IPS-15b (cell line): ENCODE measurements around the gene PPP2R2C.

ENCODE experiments used
- H3K27me3 ChIP-seq: one replicate; pipeline ENCODE4 v1.6.1; 2013; ENCODE audit warnings: low read length; ENCODE audit not compliant: control insufficient read depth, insufficient read depth
- H3K36me3 ChIP-seq: one replicate; pipeline ENCODE4 v1.6.1; 2013; ENCODE audit warnings: low read length; ENCODE audit not compliant: control insufficient read depth, insufficient read depth
- H3K4me1 ChIP-seq: one replicate; pipeline ENCODE4 v1.6.1; 2013; ENCODE audit warnings: mild to moderate bottlenecking, low read length; ENCODE audit not compliant: control insufficient read depth, insufficient read depth
- H3K4me3 ChIP-seq: one replicate; pipeline ENCODE4 v1.5.1; 2013; ENCODE audit warnings: low read depth, low read length
- H3K9ac ChIP-seq: one replicate; pipeline ENCODE4 v1.6.1; 2013; ENCODE audit warnings: low read depth, mild to moderate bottlenecking, low read length
- H3K9me3 ChIP-seq: one replicate; pipeline ENCODE4 v1.6.1; 2013; ENCODE audit warnings: mild to moderate bottlenecking, low read length; ENCODE audit not compliant: control insufficient read depth, insufficient read depth

The PPP2R2C gene

DNA sequence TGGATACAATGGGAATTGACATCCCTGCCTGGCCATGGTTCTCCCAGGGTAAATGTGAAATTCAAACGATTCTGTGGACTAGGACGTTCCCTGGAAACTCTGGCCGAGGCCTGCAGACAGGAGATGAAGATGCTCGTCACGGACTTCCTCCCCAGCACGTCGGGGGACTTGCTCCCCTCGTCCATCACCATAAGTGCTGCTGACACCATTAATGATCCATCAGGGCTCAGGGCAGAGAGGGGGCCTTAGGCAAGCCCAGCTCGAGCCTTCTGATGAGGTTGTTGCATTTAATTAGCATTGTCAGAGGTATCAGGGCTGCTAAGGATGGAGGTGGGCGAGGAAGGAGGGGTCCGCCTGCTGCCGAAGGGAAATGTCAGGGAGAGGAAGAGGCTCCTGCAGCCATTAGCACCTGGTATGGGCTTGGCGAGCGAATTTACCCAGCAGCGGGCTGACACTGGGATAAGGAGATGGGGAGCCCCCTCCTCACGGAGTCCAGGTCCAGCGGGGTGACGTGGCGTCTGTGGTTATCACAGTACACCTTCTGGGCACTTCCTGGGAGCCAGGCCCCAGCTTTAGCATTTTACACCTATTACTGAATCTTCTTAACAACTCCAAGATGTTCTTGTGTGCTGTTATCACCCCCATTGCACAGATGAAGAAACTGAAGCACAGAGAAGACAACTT lies 83.1 kb downstream of the PPP2R2C start:
- Histone ChIP-seq H3K27me3 (no peaks in the 10 kb centered on the region), H3K9me3 (no peaks in the 10 kb centered on the region), H3K9ac (no peak overlapping the region), H3K4me3 (no peak overlapping the region), H3K36me3 (no peaks in the 10 kb centered on the region), H3K4me1 (no peaks in the 10 kb centered on the region)

GRCh38 chr4:6388713-6389112 lies 83.7 kb downstream of the PPP2R2C start:
- H3K36me3 ChIP-seq = no peaks in the 10 kb centered on the region
- H3K27me3 ChIP-seq = no peaks in the 10 kb centered on the region
- H3K4me1 ChIP-seq = no peaks in the 10 kb centered on the region
- H3K4me3 ChIP-seq = no peak overlapping the region
- no peaks in the 10 kb centered on the region for H3K9me3 ChIP-seq
- H3K9ac ChIP-seq = no peak overlapping the region

DNA sequence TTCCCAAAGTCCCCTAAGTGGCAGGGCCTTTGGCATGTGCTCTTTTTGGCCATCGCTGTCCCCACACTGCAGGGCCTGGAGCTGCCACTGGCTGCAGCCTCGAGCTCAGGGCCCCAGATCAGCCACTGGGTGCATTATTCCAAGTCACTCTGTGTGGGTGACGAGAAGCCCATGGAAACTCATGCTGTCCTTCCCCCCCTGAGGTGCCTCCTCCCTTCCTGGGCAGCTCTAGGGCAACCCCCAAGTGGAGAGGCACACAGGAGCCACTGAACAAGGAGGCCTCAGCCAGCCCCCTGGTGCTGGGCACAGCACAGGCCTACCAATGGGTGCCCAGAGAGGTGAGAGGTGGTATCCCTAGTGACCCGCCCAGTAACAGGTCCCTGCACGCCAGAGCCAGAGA lies 84.5 kb downstream of the PPP2R2C start:
- no peaks in the 10 kb centered on the region for H3K4me1 ChIP-seq
- no peaks in the 10 kb centered on the region for H3K36me3 ChIP-seq
- H3K4me3 ChIP-seq = no peak overlapping the region
- H3K9me3 ChIP-seq = no peaks in the 10 kb centered on the region
- no peaks in the 10 kb centered on the region for H3K27me3 ChIP-seq
- H3K9ac ChIP-seq = no peak overlapping the region

GRCh38 chr4:6386091-6386490 lies 86.3 kb downstream of the PPP2R2C start:
- Histone ChIP-seq H3K4me1 (no peaks in the 10 kb centered on the region), H3K4me3 (no peak overlapping the region), H3K36me3 (no peaks in the 10 kb centered on the region), H3K9ac (no peak overlapping the region), H3K27me3 (no peaks in the 10 kb centered on the region), H3K9me3 (no peaks in the 10 kb centered on the region)

- Histone ChIP-seq H3K9me3 (no peaks in the 10 kb centered on the region), H3K4me3 (no peak overlapping the region), H3K27me3 (no peaks in the 10 kb centered on the region), H3K36me3 (no peaks in the 10 kb centered on the region), H3K4me1 (no peaks in the 10 kb centered on the region), H3K9ac (no peak overlapping the region)
Measured at GRCh38 chr4:6385288-6385687, 87.1 kb downstream of the PPP2R2C start.

- H3K9me3 ChIP-seq = no peaks in the 10 kb centered on the region
- H3K36me3 ChIP-seq = no peaks in the 10 kb centered on the region
- no peaks in the 10 kb centered on the region for H3K27me3 ChIP-seq
- H3K4me1 ChIP-seq = no peaks in the 10 kb centered on the region
- no peak overlapping the region for H3K9ac ChIP-seq
- H3K4me3 ChIP-seq = no peak overlapping the region
Measured at GRCh38 chr4:6384541-6384940, 87.9 kb downstream of the PPP2R2C start.

DNA sequence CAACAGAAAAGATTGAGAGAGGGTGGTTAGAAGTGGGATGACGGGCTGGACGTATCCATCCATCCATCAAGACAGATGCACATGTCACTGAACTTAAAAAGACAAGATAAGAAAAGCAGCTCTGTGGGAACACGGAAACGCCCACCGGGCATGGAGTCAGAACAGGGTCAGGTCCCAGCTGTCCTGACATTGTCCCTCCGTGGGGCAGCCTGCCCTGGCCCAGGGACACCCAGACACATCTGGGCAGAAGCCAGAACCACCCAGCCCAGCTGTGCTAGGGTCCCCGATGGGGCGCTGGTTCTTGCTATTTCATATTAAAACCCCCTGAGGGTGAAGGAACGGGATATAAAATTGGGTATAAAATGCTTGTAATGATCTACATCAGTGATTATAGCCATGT lies 88.5 kb downstream of the PPP2R2C start:
- Histone ChIP-seq H3K4me3 (no peak overlapping the region), H3K36me3 (no peaks in the 10 kb centered on the region), H3K9ac (no peak overlapping the region), H3K4me1 (no peaks in the 10 kb centered on the region), H3K27me3 (no peaks in the 10 kb centered on the region), H3K9me3 (no peaks in the 10 kb centered on the region)

DNA sequence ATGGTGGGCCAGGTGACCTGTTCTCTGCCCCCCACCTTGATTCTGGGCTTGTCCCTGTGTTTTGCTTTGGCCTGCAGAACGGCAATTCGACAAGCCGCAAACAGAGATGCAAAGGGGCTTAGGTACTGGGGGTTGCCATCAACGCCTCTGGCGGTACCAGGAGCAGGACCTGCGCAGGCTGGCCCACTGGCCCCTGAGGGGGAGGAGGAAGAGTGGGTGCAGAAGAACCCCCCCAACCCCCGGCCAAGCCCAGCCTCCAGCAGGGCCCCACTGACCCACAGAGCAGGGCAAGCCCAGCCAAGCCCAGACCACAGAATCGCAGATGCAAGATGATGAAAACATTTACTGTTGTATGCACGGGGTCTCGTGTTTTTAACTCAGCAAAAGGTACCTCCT lies 89.4 kb downstream of the PPP2R2C start:
- Histone ChIP-seq H3K36me3 (no peaks in the 10 kb centered on the region), H3K27me3 (no peaks in the 10 kb centered on the region), H3K4me3 (no peak overlapping the region), H3K9me3 (no peaks in the 10 kb centered on the region), H3K4me1 (no peaks in the 10 kb centered on the region), H3K9ac (no peak overlapping the region)

GRCh38 chr4:6381571-6382123 lies 90.8 kb downstream of the PPP2R2C start:
- no peaks in the 10 kb centered on the region for H3K4me1 ChIP-seq
- H3K9me3 ChIP-seq = no peaks in the 10 kb centered on the region
- H3K27me3 ChIP-seq = no peaks in the 10 kb centered on the region
- H3K36me3 ChIP-seq = no peaks in the 10 kb centered on the region
- H3K9ac ChIP-seq = no peak overlapping the region
- no peak overlapping the region for H3K4me3 ChIP-seq

GRCh38 chr4:6380746-6381410 lies 91.5 kb downstream of the PPP2R2C start:
- Histone ChIP-seq H3K4me3 (no peak overlapping the region), H3K4me1 (no peaks in the 10 kb centered on the region), H3K9me3 (no peaks in the 10 kb centered on the region), H3K9ac (no peak overlapping the region), H3K36me3 (no peaks in the 10 kb centered on the region), H3K27me3 (no peaks in the 10 kb centered on the region)

DNA sequence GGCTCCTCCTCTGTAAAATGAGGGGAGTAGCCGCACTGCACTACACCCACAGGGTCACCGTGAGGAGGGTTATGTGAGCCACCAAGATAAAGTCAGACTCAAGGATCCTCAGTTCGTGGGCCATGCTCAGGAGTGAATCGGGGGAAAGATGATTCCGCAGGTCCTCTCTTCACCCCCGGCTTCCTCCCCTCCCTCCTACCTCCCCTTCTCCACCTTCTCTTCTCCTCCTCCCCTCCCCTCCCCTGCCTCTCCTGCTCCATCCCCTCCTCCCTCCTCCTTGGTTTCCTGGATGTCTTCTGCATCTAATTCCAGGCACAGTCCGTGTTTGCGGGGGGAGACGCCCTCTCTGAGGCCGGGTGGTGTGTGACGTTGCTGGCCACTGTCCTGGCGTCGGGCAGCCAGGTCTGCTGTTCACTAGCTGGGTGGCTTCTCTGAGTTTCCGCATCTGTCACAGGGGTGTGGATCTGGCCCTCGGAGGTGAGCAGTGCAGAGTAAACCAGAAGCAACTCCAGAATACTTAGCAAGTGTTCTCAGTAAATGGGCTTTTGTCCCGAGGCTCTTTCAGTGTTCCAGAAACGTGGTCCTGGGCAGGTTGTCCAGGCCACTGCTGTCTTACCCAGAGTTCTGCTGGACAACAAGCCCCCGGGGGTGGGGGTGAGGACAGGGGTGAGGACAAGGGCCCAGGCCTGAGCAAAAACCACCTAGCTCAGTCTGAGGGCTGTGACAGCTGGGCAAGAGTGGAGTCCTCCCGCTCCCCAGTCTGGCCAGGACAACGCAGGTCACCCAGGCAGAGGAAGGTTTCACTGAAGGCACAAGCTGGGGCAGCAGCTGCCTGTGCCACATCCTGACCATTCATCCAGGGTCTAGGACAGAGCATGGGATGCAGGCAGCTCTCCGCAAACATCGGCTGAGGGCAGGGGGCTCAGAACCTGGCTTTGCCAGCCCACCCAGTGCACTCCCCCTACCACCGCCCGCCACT lies 92.4 kb downstream of the PPP2R2C start:
- H3K27me3 ChIP-seq = no peaks in the 10 kb centered on the region
- H3K9me3 ChIP-seq = no peaks in the 10 kb centered on the region
- no peak overlapping the region for H3K9ac ChIP-seq
- no peak overlapping the region for H3K4me3 ChIP-seq
- no peaks in the 10 kb centered on the region for H3K4me1 ChIP-seq
- H3K36me3 ChIP-seq = no peaks in the 10 kb centered on the region
